Karpas-422 (cell line): Measurements from ENCODE around the gene SMCP. TPM values are rescaled to one million over a fixed set of nuclear protein-coding genes. Genes with fewer than 3 reads are reported as not detected.

Experiments
- DNase-seq: peaks from one replicate; pipeline ENCODE4 v3.0.0-alpha.2; 2015
- H2AFZ ChIP-seq: fragments of 200-600 bp; sonication (generic); 2 replicates; pipeline ENCODE4 v1.6.1; 2014; ENCODE audit warnings: antibody characterized with exemption, low read length, mixed read lengths
- H3K27ac ChIP-seq: fragments of 200-600 bp; sonication (generic); 2 replicates; pipeline ENCODE4 v1.5.1; 2014; ENCODE audit warnings: mild to moderate bottlenecking, low read length, moderate library complexity
- H3K27me3 ChIP-seq: fragments of 200-600 bp; sonication (generic); 2 replicates; pipeline ENCODE4 v1.6.1; 2014; ENCODE audit warnings: low read length, mixed read lengths
- H3K36me3 ChIP-seq: fragments of 200-600 bp; sonication (generic); 2 replicates; pipeline ENCODE4 v1.6.1; 2014; ENCODE audit warnings: low read length, mixed read lengths; ENCODE audit not compliant: insufficient read depth
- H3K4me1 ChIP-seq: fragments of 200-600 bp; sonication (generic); 2 replicates; pipeline ENCODE4 v1.6.1; 2014; ENCODE audit warnings: mild to moderate bottlenecking, low read length, mixed read lengths
- H3K4me2 ChIP-seq: fragments of 200-600 bp; sonication (generic); 2 replicates; pipeline ENCODE4 v1.6.1; 2014; ENCODE audit warnings: low read length, low read depth, mild to moderate bottlenecking; ENCODE audit not compliant: poor library complexity, severe bottlenecking
- H3K4me3 ChIP-seq: fragments of 200-600 bp; sonication (generic); 2 replicates; pipeline ENCODE4 v1.5.1; 2014; ENCODE audit warnings: mild to moderate bottlenecking, antibody characterized with exemption, low read length, mixed read lengths
- H3K79me2 ChIP-seq: fragments of 200-600 bp; sonication (generic); 2 replicates; pipeline ENCODE4 v1.6.1; 2014; ENCODE audit warnings: mild to moderate bottlenecking, low read length, mixed read lengths
- H3K9ac ChIP-seq: fragments of 200-600 bp; sonication (generic); 2 replicates; pipeline ENCODE4 v1.6.0; 2014; ENCODE audit warnings: low read length
- H3K9me2 ChIP-seq: fragments of 200-600 bp; sonication (generic), shearing (Covaris generic); replicated peaks from 2 replicates; pipeline ENCODE4 v1.6.0; 2014; ENCODE audit warnings: mild to moderate bottlenecking, low read length, moderate library complexity; ENCODE audit not compliant: insufficient read depth
- H3K9me3 ChIP-seq: fragments of 300-700, 200-600 bp; sonication (generic); 2 replicates; pipeline ENCODE4 v1.6.1; 2014; ENCODE audit warnings: low read length, mixed read lengths
- H4K20me1 ChIP-seq: fragments of 200-600 bp; sonication (generic); 2 replicates; pipeline ENCODE4 v1.6.1; 2014; ENCODE audit warnings: mild to moderate bottlenecking, antibody characterized with exemption, low read length, low read depth; ENCODE audit not compliant: insufficient read depth
- total RNA-seq: library from RNA; depleted of rRNA; stranded (reverse); fragments of >200 nt; shearing (Covaris generic); gene quantifications from 2 replicates; pipeline ENCODE4 v1.2.3, GENCODE V29; 2014; ENCODE audit warnings: low replicate concordance; rRNA removed

Gene SMCP
- total RNA-seq, result not detected in 2 replicates

GRCh38 chr1:152878042-152878441 lies at the start of gene SMCP:
SMCP (plus strand) TSS chr1:152878322; CDS start chr1:152884423, 6,101 bp downstream.
- no peaks in the 10 kb centered on the region for H3K79me2 ChIP-seq
- no peaks in the 10 kb centered on the region for H3K36me3 ChIP-seq
- no peaks in the 10 kb centered on the region for H3K9me2 ChIP-seq
- no peaks in the 10 kb centered on the region for H4K20me1 ChIP-seq
- DNase-seq, result peak; percentile 83
- no peaks in the 10 kb centered on the region for H3K4me1 ChIP-seq
- no peak within 1 kb of the TSS for H3K27ac ChIP-seq
- no peak within 1 kb of the TSS for H3K9ac ChIP-seq
- no peak within 1 kb of the TSS for H3K4me3 ChIP-seq
- no peak within 1 kb of the TSS for H3K4me2 ChIP-seq
- H3K9me3 ChIP-seq, result no peaks in the 10 kb centered on the region
- H2AFZ ChIP-seq, result no peak within 1 kb of the TSS
- no peaks in the 10 kb centered on the region for H3K27me3 ChIP-seq

GRCh38 chr1:152836870-152837269 lies 41.3 kb upstream of the SMCP start:
- Histone ChIP-seq H3K27me3 (no peaks in the 10 kb centered on the region), H3K9me2 (no peaks in the 10 kb centered on the region), H3K4me3 (no peak overlapping the region), H3K9ac (no peak overlapping the region), H3K27ac (no peak overlapping the region), H4K20me1 (no peaks in the 10 kb centered on the region), H3K9me3 (no peaks in the 10 kb centered on the region), H3K36me3 (no peaks in the 10 kb centered on the region), H3K4me2 (no peak overlapping the region), H3K79me2 (no peaks in the 10 kb centered on the region), H3K4me1 (no peaks in the 10 kb centered on the region), H2AFZ (no peak overlapping the region)
- no peak for DNase-seq

DNA sequence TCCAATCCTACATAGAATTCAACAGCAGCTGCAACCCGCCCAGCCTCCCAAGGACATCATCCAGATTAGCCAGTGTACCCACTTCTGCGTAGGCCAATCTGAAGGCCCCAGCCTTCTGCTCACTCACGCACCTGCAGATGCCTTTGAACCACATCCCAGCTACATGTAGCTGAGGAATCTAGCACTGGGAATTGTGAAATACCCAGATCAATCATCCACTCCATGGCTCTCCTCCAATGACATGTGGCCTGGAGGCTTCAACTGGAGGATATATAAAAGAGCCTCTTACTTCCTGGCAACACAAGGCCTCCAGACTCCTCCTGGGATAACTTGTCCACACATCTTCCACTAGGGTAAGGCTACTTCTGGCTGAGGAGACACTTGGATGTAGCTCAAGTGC lies 35.6 kb upstream of the SMCP start, which contains the start of gene LCE6A:
LCE6A (plus strand) TSS at position 301 of the 400 bp plus-strand sequence. CDS start 665 bp downstream, outside the sequence.
- Histone ChIP-seq H3K9me3 (no peaks in the 10 kb centered on the region), H3K79me2 (no peaks in the 10 kb centered on the region), H3K9ac (no peak within 1 kb of the TSS), H3K27ac (no peak within 1 kb of the TSS), H3K9me2 (no peaks in the 10 kb centered on the region), H3K36me3 (no peaks in the 10 kb centered on the region), H3K27me3 (no peaks in the 10 kb centered on the region), H4K20me1 (no peaks in the 10 kb centered on the region), H3K4me1 (no peaks in the 10 kb centered on the region), H3K4me2 (no peak within 1 kb of the TSS), H3K4me3 (no peak within 1 kb of the TSS), H2AFZ (no peak within 1 kb of the TSS)
- DNase-seq, result no peak

DNA sequence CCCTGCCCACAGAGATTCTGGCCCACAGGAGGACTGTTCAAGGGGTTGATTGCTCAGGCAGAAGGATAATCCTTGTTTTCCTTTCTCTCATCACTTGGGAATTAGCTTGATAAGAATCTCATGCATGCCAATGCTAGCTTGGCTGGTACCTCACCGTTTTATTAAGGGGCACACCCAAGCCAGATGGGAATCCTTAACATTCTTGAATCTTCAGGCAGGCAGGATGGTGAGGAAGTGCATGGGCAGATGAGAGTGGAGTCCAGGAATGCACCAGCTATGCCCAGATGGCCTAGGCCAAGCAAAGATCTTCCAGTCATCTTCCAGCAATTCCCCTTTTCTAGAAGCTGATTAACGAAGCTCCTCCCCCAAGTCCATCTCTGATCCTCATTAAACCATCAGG lies 22.5 kb upstream of the SMCP start:
- Histone ChIP-seq H3K27me3 (no peaks in the 10 kb centered on the region), H3K36me3 (no peaks in the 10 kb centered on the region), H3K79me2 (no peaks in the 10 kb centered on the region), H3K4me1 (no peaks in the 10 kb centered on the region), H4K20me1 (no peaks in the 10 kb centered on the region), H3K9me3 (no peaks in the 10 kb centered on the region), H3K9me2 (no peaks in the 10 kb centered on the region), H3K27ac (no peak overlapping the region), H3K4me2 (no peak overlapping the region), H2AFZ (no peak overlapping the region), H3K9ac (no peak overlapping the region), H3K4me3 (no peak overlapping the region)
- DNase-seq, result no peak

GRCh38 chr1:152858062-152858461 lies 20.1 kb upstream of the SMCP start:
- Histone ChIP-seq H3K4me2 (no peak overlapping the region), H3K9ac (no peak overlapping the region), H3K9me2 (no peaks in the 10 kb centered on the region), H3K27ac (no peak overlapping the region), H3K27me3 (no peaks in the 10 kb centered on the region), H3K79me2 (no peaks in the 10 kb centered on the region), H3K36me3 (no peaks in the 10 kb centered on the region), H4K20me1 (no peaks in the 10 kb centered on the region), H2AFZ (no peak overlapping the region), H3K4me3 (no peak overlapping the region), H3K9me3 (no peaks in the 10 kb centered on the region), H3K4me1 (no peaks in the 10 kb centered on the region)
- DNase-seq, result no peak

DNA sequence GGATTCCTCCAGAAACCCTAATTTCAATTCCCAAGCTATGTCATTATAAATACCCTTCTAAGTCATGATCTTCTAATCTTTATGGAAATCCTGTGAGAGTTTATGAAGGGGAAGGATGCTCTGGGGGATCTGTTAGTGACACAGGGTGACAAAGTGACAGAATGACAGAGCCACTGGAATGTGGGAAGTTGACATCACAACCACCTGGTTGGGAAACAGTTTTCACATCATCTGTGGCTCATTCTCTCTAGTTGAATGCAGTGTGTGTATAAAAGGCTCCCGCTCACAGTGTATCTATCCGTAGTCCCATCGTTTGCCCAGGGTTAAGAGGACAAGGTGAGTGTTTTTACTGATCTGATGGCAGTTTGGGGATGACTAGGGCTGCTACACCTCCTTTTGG lies 18.4 kb upstream of the SMCP start, which contains the start of gene LCE7A:
LCE7A (plus strand) TSS at position 301 of the 400 bp plus-strand sequence. CDS start 702 bp downstream, outside the sequence.
- DNase-seq, result no peak
- H3K27me3 ChIP-seq, result no peaks in the 10 kb centered on the region
- no peak within 1 kb of the TSS for H3K27ac ChIP-seq
- no peak within 1 kb of the TSS for H2AFZ ChIP-seq
- H3K9me2 ChIP-seq, result no peaks in the 10 kb centered on the region
- no peaks in the 10 kb centered on the region for H3K9me3 ChIP-seq
- H3K79me2 ChIP-seq, result no peaks in the 10 kb centered on the region
- no peak within 1 kb of the TSS for H3K9ac ChIP-seq
- H3K4me2 ChIP-seq, result no peak within 1 kb of the TSS
- H3K4me3 ChIP-seq, result no peak within 1 kb of the TSS
- H4K20me1 ChIP-seq, result no peaks in the 10 kb centered on the region
- no peaks in the 10 kb centered on the region for H3K36me3 ChIP-seq
- no peaks in the 10 kb centered on the region for H3K4me1 ChIP-seq

GRCh38 chr1:152860129-152860528 lies 18.0 kb upstream of the SMCP start:
- H3K79me2 ChIP-seq, result no peaks in the 10 kb centered on the region
- DNase-seq, result no peak
- no peaks in the 10 kb centered on the region for H4K20me1 ChIP-seq
- no peak overlapping the region for H3K9ac ChIP-seq
- no peaks in the 10 kb centered on the region for H3K9me3 ChIP-seq
- H3K9me2 ChIP-seq, result no peaks in the 10 kb centered on the region
- no peaks in the 10 kb centered on the region for H3K4me1 ChIP-seq
- no peak overlapping the region for H3K4me3 ChIP-seq
- no peak overlapping the region for H2AFZ ChIP-seq
- no peak overlapping the region for H3K27ac ChIP-seq
- H3K27me3 ChIP-seq, result no peaks in the 10 kb centered on the region
- H3K4me2 ChIP-seq, result no peak overlapping the region
- H3K36me3 ChIP-seq, result no peaks in the 10 kb centered on the region

DNA sequence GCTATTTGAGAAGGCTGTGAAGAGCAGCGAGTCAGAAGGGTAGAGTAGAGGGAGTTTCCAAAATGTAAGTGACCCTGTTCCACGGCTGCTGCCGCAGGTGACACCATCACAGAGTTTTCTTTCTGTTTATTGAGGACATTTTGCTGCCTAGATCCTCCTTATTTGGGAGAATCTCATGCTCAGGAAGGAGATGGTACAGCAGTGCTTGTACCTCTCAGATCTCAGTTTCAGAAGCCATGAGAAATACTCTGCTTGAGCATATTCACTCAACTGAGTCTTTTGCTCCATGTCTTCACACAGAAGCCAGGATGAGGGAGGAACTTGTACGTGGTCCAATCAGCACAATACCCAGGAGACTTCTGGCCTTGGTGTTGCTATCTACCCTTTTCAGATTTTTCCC lies 16.7 kb upstream of the SMCP start:
- Histone ChIP-seq H3K36me3 (no peaks in the 10 kb centered on the region), H3K9ac (no peak overlapping the region), H3K27me3 (no peaks in the 10 kb centered on the region)

DNA sequence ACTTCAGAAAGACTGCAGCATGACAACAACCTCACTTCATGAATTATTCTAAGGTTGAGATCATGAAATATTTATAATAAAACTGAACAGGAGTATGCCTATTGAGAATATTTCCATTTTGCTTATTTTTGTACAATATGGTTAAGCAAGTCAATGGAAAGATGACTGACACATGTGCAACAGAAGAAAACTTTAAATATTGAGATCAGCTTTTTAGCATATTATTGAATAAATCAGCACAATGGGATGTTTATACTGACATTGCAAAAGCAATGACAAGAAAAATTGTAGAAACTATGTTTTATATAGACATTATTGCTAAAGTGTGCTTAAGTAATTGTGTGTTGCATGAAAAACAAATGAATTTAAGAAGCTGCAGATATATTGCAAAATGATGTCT lies 13.7 kb upstream of the SMCP start:
- Histone ChIP-seq H3K4me3 (no peak overlapping the region), H3K4me2 (no peak overlapping the region), H3K9me2 (no peaks in the 10 kb centered on the region), H3K27ac (no peak overlapping the region), H3K9ac (no peak overlapping the region), H4K20me1 (no peaks in the 10 kb centered on the region), H3K4me1 (no peaks in the 10 kb centered on the region), H2AFZ (no peak overlapping the region), H3K36me3 (no peaks in the 10 kb centered on the region), H3K79me2 (no peaks in the 10 kb centered on the region), H3K27me3 (no peaks in the 10 kb centered on the region), H3K9me3 (no peaks in the 10 kb centered on the region)
- DNase-seq, result no peak

More for the DNA sequence above, 16.7 kb upstream of the SMCP start:
- H3K27ac ChIP-seq, result no peak overlapping the region
- H3K4me1 ChIP-seq, result no peaks in the 10 kb centered on the region
- H4K20me1 ChIP-seq, result no peaks in the 10 kb centered on the region
- no peaks in the 10 kb centered on the region for H3K9me3 ChIP-seq
- H3K9me2 ChIP-seq, result no peaks in the 10 kb centered on the region
- no peak overlapping the region for H3K4me3 ChIP-seq
- no peak for DNase-seq
- H3K4me2 ChIP-seq, result no peak overlapping the region
- no peaks in the 10 kb centered on the region for H3K79me2 ChIP-seq
- no peak overlapping the region for H2AFZ ChIP-seq
